Measurements from ENCODE around the gene RAB37. TPM values are rescaled to one million over a fixed set of nuclear protein-coding genes. Genes with fewer than 3 reads are reported as not detected.

Gene RAB37
- total and polyA plus RNA-seq, 2 donors from 2014 or later, result 1.7 to 5.6 TPM

- intact Hi-C loops (cut with DNase I), result no loop called here
- H3K36me3 ChIP-seq (ENCODE audit: control insufficient read depth in 2 of 3, insufficient read depth in 3 of 3, low read length in 3 of 3), result no peaks in the 10 kb centered on the region
- no peak for FAIRE-seq
- TF ChIP-seq CTCF (IDR thresholded peaks at IDR 0.05; ENCODE audit: borderline replicate concordance, extremely low read depth, insufficient read depth), result no peak
- no peak overlapping the region for H3K9ac ChIP-seq (ENCODE audit: low read length in 3 of 3)
- no peaks in the 10 kb centered on the region for H3K9me3 ChIP-seq (ENCODE audit: control insufficient read depth in 2 of 3, insufficient read depth in 1 of 3, low read length in 3 of 3)
- no peaks in the 10 kb centered on the region for H3K4me1 ChIP-seq (ENCODE audit: control insufficient read depth in 2 of 3, insufficient read depth in 2 of 3, low read depth in 1 of 3, low read length in 3 of 3)
- no peak for DNase-seq
- no peaks in the 10 kb centered on the region for H3K27me3 ChIP-seq (ENCODE audit: control insufficient read depth, insufficient read depth, low read length)
- no peak overlapping the region for H3K27ac ChIP-seq (ENCODE audit: low read depth in 2 of 2, low read length in 2 of 2)
- no peak overlapping the region for H3K4me3 ChIP-seq (ENCODE audit: low read length in 3 of 3)
Observed at GRCh38 chr17:74729866-74730265, 7.2 kb upstream of the RAB37 start.

- Histone ChIP-seq H3K9ac (ENCODE audit: low read length in 3 of 3) (no peak overlapping the region), H3K36me3 (ENCODE audit: control insufficient read depth in 2 of 3, insufficient read depth in 3 of 3, low read length in 3 of 3) (no peaks in the 10 kb centered on the region), H3K27me3 (ENCODE audit: control insufficient read depth, insufficient read depth, low read length) (no peaks in the 10 kb centered on the region), H3K4me1 (ENCODE audit: control insufficient read depth in 2 of 3, insufficient read depth in 2 of 3, low read depth in 1 of 3, low read length in 3 of 3) (no peaks in the 10 kb centered on the region), H3K4me3 (ENCODE audit: low read length in 3 of 3) (no peak overlapping the region), H3K27ac (ENCODE audit: low read depth in 2 of 2, low read length in 2 of 2) (no peak overlapping the region), H3K9me3 (ENCODE audit: control insufficient read depth in 2 of 3, insufficient read depth in 1 of 3, low read length in 3 of 3) (no peaks in the 10 kb centered on the region)
- DNase-seq (no peak), FAIRE-seq (no peak)
- TF ChIP-seq CTCF (IDR thresholded peaks at IDR 0.05; ENCODE audit: borderline replicate concordance, extremely low read depth, insufficient read depth), result no peak
- intact Hi-C loops (cut with DNase I), result no loop called here
Observed at GRCh38 chr17:74730491-74731346, 6.3 kb upstream of the RAB37 start.

- no peak overlapping the region for H3K4me3 ChIP-seq (ENCODE audit: low read length in 3 of 3)
- H3K9me3 ChIP-seq (ENCODE audit: control insufficient read depth in 2 of 3, insufficient read depth in 1 of 3, low read length in 3 of 3), result no peaks in the 10 kb centered on the region
- FAIRE-seq, result no peak
- intact Hi-C loops (cut with DNase I), result no loop called here
- H3K9ac ChIP-seq (ENCODE audit: low read length in 3 of 3), result no peak overlapping the region
- DNase-seq, result no peak
- no peak for TF ChIP-seq CTCF (IDR thresholded peaks at IDR 0.05; ENCODE audit: borderline replicate concordance, extremely low read depth, insufficient read depth)
- H3K4me1 ChIP-seq (ENCODE audit: control insufficient read depth in 2 of 3, insufficient read depth in 2 of 3, low read depth in 1 of 3, low read length in 3 of 3), result no peaks in the 10 kb centered on the region
- H3K27me3 ChIP-seq (ENCODE audit: control insufficient read depth, insufficient read depth, low read length), result no peaks in the 10 kb centered on the region
- no peaks in the 10 kb centered on the region for H3K36me3 ChIP-seq (ENCODE audit: control insufficient read depth in 2 of 3, insufficient read depth in 3 of 3, low read length in 3 of 3)
- no peak overlapping the region for H3K27ac ChIP-seq (ENCODE audit: low read depth in 2 of 2, low read length in 2 of 2)
Observed at GRCh38 chr17:74731347-74731605, 5.8 kb upstream of the RAB37 start.

All from kidney (tissue), 14 donors.